ENCODE measurements around the gene TPRG1L.

TPRG1L gene

GRCh38 chr1:3599286-3599811 lies 25.5 kb upstream of the TPRG1L start:
- no peak for DNase-seq (ENCODE audit: low read depth)
- H3K4me3 ChIP-seq (ENCODE audit: low read length): no peak overlapping the region
- TF ChIP-seq CTCF (IDR thresholded peaks at IDR 0.05; ENCODE audit: insufficient read depth, low read depth, low read length, missing control alignments): no peak

- no peak overlapping the region for H3K4me3 ChIP-seq (ENCODE audit: low read length)
- TF ChIP-seq CTCF (IDR thresholded peaks at IDR 0.05; ENCODE audit: insufficient read depth, low read depth, low read length, missing control alignments): no peak
- DNase-seq (ENCODE audit: low read depth): peak; percentile 7
These were observed 25.0 kb upstream of the TPRG1L start for GRCh38 chr1:3599816-3600215.

- no peak for DNase-seq (ENCODE audit: low read depth)
- H3K4me3 ChIP-seq (ENCODE audit: low read length): no peak overlapping the region
- TF ChIP-seq CTCF (IDR thresholded peaks at IDR 0.05; ENCODE audit: insufficient read depth, low read depth, low read length, missing control alignments): no peak
These were observed 24.5 kb upstream of the TPRG1L start for GRCh38 chr1:3600354-3600753.

- TF ChIP-seq CTCF (IDR thresholded peaks at IDR 0.05; ENCODE audit: insufficient read depth, low read depth, low read length, missing control alignments): no peak
- DNase-seq (ENCODE audit: low read depth): no peak
- H3K4me3 ChIP-seq (ENCODE audit: low read length): no peak overlapping the region
These were observed 23.1 kb upstream of the TPRG1L start for GRCh38 chr1:3601743-3602142.

- no peak for DNase-seq (ENCODE audit: low read depth)
- no peak overlapping the region for H3K4me3 ChIP-seq (ENCODE audit: low read length)
These were observed 22.4 kb upstream of the TPRG1L start for GRCh38 chr1:3602375-3602774.

GRCh38 chr1:3603156-3603555 lies 21.7 kb upstream of the TPRG1L start:
- no peak for TF ChIP-seq CTCF (IDR thresholded peaks at IDR 0.05; ENCODE audit: insufficient read depth, low read depth, low read length, missing control alignments)
- DNase-seq (ENCODE audit: low read depth): no peak
- no peak overlapping the region for H3K4me3 ChIP-seq (ENCODE audit: low read length)

More at GRCh38 chr1:3602375-3602774, 22.4 kb upstream of the TPRG1L start:
- no peak for TF ChIP-seq CTCF (IDR thresholded peaks at IDR 0.05; ENCODE audit: insufficient read depth, low read depth, low read length, missing control alignments)

Data from epithelial cell of esophagus (primary cell).